ENCODE data around the gene SLC25A39.

The SLC25A39 gene

GRCh38 chr17:44311562-44312181 is 13.0 kb downstream of the SLC25A39 start:
- DNase-seq = no peak

- no peak for DNase-seq
These were observed 13.8 kb downstream of the SLC25A39 start for GRCh38 chr17:44310609-44311376.

GRCh38 chr17:44310188-44310587 is 14.4 kb downstream of the SLC25A39 start:
- no peak for DNase-seq

GRCh38 chr17:44309472-44309871 is 15.2 kb downstream of the SLC25A39 start:
- no peak for DNase-seq

GRCh38 chr17:44308865-44309264 is 15.8 kb downstream of the SLC25A39 start:
- DNase-seq = no peak

DNA sequence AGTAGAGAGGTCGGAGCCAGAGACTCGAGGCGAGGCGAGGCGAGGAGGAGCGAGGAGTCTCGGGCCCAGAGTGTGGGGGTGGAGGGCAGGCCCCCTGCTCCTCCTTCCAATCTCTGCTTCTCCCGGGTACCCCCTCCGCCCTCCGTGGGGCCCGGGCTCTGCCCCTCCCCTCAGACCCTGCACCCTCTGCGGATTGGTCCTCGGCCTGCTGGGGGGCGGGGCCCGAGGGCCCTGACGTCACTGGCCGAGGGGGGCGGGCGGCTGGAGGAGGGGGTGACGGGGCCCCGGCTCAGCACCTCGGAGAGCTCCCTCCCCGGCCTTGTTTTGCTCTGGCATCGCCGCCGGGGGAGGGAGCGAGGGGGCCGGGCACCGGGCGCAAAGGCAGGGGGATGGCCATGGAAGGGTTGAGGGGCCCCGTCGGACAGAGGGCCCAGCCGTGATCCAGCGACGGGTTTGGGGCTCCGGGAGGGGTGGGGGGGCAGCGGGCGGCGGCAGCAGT is 16.3 kb downstream of the SLC25A39 start, which contains the start of gene RUNDC3A:
TSS of gene RUNDC3A (plus strand) at position 282 of the 499 bp plus-strand sequence. CDS start 232 bp downstream, outside the sequence.
- DNase-seq = peak; percentile 79

DNA sequence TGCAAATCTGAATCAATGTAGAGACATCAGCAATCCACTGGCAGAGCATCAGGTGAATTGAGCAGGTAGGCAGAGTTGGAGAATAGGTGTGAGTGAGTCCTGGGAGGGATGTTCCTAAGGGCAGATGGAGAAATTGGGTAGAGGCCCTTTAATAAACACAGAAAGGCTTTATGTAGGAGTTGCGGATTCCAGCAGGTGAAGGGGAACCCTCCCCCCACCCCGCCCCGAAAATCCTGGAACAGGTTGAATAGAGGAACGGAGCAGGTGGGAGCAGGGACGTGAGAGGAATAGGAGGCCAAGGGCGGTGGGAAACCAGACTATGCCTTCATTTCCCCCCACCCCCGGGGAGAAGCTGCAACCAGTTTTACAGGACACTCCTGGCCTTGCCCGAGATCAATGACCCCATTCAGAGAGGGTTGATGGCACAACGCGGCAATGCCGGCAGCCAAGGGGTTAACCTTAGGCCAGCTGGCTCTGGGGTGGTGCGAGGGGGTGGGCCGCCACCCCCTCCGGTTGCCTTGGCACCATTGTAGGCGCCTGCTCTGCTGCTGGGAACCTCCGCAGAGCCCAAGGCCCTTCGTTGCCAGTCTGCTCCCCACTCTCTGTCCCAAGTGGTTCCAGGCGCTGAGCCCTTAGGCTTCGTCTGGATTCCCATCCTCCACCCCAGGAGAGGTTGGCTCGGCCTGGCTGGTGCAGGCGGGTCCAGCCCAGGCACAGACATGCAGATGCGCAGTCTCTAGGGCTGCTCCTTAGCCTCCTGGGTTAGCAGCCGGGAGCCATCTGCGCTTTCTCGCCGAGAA is 17.0 kb downstream of the SLC25A39 start:
- no peak for DNase-seq

DNA sequence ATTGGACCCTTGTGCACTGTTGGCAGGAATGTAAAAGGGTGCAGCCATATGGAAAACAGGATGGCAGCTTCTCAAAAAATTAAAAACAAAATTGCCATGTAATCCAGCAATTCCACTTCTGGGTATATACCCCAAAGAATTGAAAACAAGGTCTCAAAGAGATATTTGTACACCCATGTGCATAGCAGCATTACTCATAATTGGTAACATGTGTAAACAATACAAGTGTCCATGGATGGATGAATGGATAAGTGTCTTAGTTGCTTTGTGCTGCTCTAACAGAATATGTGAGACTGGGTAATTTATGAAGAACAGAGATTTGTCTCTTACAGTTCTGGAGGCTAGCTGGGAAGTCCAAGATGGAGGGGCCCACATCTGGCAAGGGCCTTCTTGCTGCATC is 20.0 kb downstream of the SLC25A39 start:
- no peak for DNase-seq

DNA sequence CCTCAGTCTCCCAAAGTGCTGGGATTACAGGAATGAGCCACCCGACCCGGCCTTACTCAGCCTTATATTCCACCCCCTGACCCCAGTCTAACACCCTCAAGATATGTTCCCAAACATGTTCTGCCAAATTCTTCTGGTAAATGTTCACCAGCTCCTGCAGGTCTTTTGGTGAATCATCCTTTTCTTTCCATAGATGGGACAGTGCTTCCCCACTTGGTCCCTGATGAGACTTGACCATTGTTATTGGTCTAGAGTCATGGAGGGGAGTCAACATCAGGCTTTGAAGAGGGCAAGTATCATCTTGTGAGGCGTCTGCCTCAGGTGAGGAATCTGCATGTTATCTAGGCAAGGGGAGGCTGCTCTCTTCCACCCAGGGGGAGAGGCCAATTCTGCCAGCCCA is 26.6 kb downstream of the SLC25A39 start:
- no peak for DNase-seq

- DNase-seq = no peak
These were observed 31.0 kb downstream of the SLC25A39 start for GRCh38 chr17:44293509-44294226.

- no peak for DNase-seq
These were observed 37.0 kb downstream of the SLC25A39 start for GRCh38 chr17:44287651-44288050.

DNA sequence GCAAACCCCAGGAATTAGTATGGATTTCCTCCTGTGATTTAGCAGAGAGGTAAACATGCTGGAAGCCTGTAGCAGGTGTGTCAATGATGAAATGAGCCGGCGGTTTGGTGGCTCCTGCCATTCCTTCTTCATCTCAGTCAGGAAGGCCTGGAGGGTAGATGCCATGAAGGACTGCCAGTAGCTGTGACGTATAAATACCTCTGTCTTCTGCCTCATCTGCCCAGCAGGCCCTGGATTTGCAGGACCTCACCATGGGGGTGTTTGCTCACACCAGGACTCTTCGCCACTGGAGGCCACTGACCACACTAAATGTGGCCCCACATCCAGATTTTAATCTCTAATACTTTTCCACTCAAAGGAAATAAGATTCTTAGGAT is 40.6 kb downstream of the SLC25A39 start:
- DNase-seq = no peak

DNA sequence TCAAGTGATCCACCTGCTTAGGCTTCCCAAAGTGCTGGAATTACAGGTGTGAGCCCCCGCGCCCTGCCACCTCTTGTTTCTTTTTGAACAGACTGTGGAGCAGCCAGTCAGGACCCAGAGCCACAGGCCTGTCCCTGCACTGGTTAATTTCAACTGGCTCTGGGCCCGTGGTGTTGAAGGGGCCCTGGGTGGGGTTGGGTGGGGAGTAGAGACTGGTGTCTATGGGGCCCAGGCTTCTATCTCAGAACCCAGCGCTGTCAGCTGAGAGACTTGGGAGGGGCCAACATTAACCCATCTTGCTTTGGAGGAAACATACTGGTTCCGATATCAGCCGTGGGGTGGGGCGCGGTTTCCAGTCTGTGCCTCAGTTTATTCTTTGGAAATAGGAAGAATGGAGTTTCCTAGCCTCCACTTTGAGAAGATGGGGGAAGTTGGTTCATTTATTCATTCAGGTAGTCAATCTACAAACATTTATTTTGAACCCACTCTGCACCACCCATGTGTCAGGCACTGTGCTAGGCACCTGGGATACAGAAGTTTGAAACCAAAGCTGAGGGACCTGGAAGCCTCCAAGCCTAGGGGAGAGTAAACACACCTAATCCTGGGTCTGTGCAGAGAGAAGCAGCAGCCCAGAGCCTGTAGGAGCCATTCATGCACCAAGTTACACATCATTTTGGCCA is 41.1 kb downstream of the SLC25A39 start:
- DNase-seq = no peak

DNA sequence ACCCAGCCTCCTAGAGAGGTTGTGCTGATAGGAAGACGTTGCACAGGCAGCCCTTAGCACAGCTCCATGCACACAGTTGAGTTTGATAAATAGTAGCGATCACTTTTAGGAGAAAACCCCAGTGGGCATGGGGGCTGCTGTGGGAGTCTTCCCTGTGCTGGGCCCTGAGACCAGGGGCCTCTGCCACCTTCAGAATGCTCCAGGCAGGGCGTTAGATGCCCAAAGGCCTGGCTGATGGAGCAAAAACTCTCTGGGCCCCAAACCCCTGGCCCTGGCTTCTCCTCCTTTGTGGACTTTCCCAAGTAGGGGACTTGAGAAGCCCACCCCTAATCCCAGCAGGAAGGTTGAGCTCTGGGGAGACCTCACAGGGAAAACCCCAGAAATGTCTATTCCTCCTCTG is 42.4 kb downstream of the SLC25A39 start:
- DNase-seq = no peak

- DNase-seq = no peak
These were observed 43.1 kb downstream of the SLC25A39 start for GRCh38 chr17:44281570-44281969.

- DNase-seq = no peak
These were observed 44.2 kb downstream of the SLC25A39 start for GRCh38 chr17:44280392-44280937.

- DNase-seq = peak; percentile 63
These were observed 44.8 kb downstream of the SLC25A39 start for GRCh38 chr17:44279666-44280391.

GRCh38 chr17:44279346-44279665 is 45.3 kb downstream of the SLC25A39 start:
- no peak for DNase-seq

DNA sequence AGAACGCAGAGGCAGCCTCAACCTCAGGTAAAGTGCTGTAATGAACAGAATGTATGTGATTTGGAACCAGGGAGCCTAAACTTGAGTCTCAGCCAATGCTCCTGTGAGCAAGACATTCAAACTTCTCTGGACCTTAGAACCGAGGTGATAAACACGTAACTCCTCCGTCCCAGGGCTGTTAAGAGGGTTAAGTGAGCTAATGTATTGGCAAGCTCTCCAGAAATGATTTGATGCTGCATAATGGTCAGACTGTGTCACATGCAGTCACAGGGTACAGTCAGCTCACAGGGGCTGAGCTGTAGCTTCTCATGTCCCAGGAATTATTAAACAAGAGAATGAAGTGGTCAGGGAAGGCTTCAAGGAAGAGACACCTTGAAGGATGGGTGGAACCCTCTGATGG is 46.6 kb downstream of the SLC25A39 start:
- peak; percentile 4 for DNase-seq

DNA sequence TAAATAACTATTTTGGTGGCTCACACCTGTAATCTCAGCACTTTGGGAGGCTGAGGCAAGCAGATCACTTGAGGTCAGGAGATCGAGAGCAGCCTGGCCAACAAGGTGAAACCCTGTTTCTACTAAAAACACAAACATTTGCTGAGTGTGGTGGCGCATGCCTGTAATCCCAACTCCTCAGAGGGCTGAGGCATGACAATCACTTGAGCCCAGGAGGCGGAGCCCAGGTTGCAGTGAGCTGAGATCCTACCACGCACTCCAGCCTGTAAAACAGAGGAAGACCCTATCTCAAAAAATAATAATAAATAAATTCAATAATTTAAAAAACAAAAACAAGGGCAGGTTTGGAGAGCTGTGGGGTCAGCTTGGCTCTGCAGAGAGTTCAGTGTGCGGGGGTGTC is 51.0 kb downstream of the SLC25A39 start:
- no peak for DNase-seq

DNA sequence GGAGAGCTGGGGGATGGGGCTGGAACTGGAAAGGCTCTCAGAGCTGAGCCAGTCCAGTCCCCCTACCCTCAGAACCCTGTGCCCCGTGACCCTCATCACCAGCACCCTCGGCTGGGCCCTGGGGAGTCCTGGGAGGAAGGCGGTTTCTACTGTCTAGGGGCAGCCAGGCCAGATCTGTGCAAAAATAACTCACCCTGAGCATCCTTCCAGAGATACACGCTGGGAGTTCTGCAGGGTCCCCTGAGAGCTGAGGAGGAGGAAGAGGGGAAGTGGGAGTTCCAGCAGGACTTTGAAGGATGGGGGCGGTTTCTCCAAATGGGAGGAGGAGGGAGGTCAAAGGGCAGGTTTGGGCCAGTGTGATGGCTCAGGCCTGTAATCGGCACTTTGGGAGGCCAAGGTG is 51.7 kb downstream of the SLC25A39 start:
- no peak for DNase-seq
